ENCODE data around the gene TBC1D8. TPM values are rescaled to one million over a fixed set of nuclear protein-coding genes. Genes with fewer than 3 reads are reported as not detected.

The TBC1D8 gene
- total RNA-seq, 3 donors from 2014 or later (not counting 1 experiment from before 2014, with no cell fraction given): 2.2 to 8.7 (median 5.1) TPM

DNA sequence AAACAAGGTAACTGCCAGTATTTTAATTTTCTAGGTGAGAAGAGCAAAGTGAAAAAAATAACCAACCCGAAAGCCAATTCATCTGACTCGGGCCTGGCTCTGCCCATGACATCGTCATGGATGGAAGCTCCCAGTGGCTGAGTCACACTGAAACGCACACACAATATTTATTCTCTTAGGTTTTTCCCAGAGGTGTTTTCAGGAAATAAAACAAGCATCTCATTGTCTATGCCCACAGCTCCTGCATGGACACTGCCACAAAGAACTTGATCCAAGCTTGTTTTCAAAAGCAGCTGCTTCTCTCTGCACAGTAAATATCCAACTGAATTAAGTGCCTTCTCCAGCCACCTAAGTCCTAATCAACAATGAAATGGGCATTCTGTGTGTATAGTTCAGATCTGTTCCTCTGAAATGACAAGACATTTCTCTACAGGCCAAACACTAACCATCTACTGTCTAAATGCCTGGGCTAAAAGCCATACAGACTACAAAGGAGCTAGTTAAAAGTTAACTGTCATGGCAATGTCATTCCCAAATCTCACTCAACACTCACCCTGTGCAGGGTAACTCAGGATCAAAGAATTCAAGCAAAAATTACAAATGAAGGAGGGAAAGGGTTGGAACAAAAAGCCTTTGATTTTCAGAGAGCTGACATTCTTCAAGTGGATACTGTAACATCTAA, 86.2 kb downstream of the TBC1D8 start:
- H3K4me1 Mint-ChIP-seq: no peaks in the 10 kb centered on the region
- Histone ChIP-seq H3K9me3 (ENCODE audit: control insufficient read depth, insufficient read depth, low read length) (no peaks in the 10 kb centered on the region), H3K36me3 (ENCODE audit: control insufficient read depth, insufficient read depth, low read length) (no peaks in the 10 kb centered on the region), H3K27me3 (ENCODE audit: control insufficient read depth, insufficient read depth, low read length) (no peaks in the 10 kb centered on the region), H3K27ac (ENCODE audit: low read length) (no peak overlapping the region), H3K4me3 (ENCODE audit: low read length) (no peak overlapping the region), H3K4me1 (ENCODE audit: control insufficient read depth, insufficient read depth, low read length) (no peaks in the 10 kb centered on the region)
- ATAC-seq (no peak), DNase-seq (no peak)
- H3K9me3 Mint-ChIP-seq: no peaks in the 10 kb centered on the region
- H3K4me3 Mint-ChIP-seq: no peak overlapping the region
- WGBS (ENCODE audit: insufficient coverage): 86% methylated on average over 4 of the region's 4 CpGs
- intact Hi-C loops (cut with micrococcal nuclease): no loop called here
- H3K36me3 Mint-ChIP-seq: no peaks in the 10 kb centered on the region
- no peak overlapping the region for H3K27ac Mint-ChIP-seq
- peaks cover 3 to 18% of the 10 kb centered on the region in 2 donors for H3K27me3 Mint-ChIP-seq (ENCODE audit: low read depth in 2 of 2)
- TF ChIP-seq, protein P1, sequence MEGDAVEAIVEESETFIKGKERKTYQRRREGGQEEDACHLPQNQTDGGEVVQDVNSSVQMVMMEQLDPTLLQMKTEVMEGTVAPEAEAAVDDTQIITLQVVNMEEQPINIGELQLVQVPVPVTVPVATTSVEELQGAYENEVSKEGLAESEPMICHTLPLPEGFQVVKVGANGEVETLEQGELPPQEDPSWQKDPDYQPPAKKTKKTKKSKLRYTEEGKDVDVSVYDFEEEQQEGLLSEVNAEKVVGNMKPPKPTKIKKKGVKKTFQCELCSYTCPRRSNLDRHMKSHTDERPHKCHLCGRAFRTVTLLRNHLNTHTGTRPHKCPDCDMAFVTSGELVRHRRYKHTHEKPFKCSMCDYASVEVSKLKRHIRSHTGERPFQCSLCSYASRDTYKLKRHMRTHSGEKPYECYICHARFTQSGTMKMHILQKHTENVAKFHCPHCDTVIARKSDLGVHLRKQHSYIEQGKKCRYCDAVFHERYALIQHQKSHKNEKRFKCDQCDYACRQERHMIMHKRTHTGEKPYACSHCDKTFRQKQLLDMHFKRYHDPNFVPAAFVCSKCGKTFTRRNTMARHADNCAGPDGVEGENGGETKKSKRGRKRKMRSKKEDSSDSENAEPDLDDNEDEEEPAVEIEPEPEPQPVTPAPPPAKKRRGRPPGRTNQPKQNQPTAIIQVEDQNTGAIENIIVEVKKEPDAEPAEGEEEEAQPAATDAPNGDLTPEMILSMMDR (IDR thresholded peaks at IDR 0.05): no peak

DNA sequence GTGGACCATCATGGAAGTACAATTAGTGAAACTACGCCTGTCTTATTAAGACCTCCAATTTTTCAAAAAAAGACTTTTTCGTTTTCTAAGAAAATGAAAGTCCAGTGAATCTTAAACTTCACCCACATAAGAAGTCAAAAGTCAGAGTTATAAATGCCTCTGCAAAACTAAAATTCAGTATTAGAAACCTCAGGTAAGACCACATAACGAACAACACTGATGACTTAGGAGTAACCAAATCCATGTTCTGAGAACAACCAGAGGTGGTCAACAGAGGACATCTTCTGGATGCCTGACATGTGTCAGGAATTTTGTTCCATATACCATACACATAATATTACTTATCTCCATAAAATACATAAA, 86.7 kb downstream of the TBC1D8 start:
- intact Hi-C loops (cut with micrococcal nuclease): no loop called here
- ATAC-seq (no peak), DNase-seq (no peak)
- Histone ChIP-seq H3K4me3 (ENCODE audit: low read length) (no peak overlapping the region), H3K4me1 (ENCODE audit: control insufficient read depth, insufficient read depth, low read length) (no peaks in the 10 kb centered on the region), H3K9me3 (ENCODE audit: control insufficient read depth, insufficient read depth, low read length) (no peaks in the 10 kb centered on the region), H3K36me3 (ENCODE audit: control insufficient read depth, insufficient read depth, low read length) (no peaks in the 10 kb centered on the region), H3K27me3 (ENCODE audit: control insufficient read depth, insufficient read depth, low read length) (no peaks in the 10 kb centered on the region), H3K27ac (ENCODE audit: low read length) (no peak overlapping the region)
- WGBS (ENCODE audit: insufficient coverage): 88% methylated on average over 3 of the region's 3 CpGs
- Mint-ChIP-seq H3K36me3 (no peaks in the 10 kb centered on the region), H3K9me3 (no peaks in the 10 kb centered on the region), H3K27me3 (ENCODE audit: low read depth in 2 of 2) (peaks cover 3 to 18% of the 10 kb centered on the region in 2 donors), H3K4me3 (no peak overlapping the region), H3K4me1 (no peaks in the 10 kb centered on the region), H3K27ac (no peak overlapping the region)
- TF ChIP-seq, protein P1 (IDR thresholded peaks at IDR 0.05): no peak

DNA sequence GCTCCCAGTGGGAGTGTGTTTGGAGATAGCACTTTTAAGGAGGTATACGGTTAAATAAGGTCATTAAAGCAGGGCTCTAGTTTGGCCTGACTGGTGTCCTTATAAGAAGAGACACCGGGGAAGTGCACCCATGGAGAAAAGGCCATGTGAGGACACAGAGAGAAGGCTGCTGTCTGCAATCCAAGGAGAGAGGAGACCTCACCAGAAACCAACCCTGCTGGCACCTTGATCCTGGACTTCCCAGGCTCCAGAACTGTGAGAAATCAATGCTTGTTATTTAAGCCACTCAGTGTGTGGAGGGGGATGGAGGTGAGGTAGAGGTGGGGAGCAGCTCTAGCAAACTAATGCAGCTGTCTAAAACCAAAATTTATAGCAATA, 87.1 kb downstream of the TBC1D8 start:
- TF ChIP-seq, protein P1 (IDR thresholded peaks at IDR 0.05): no peak
- WGBS (ENCODE audit: insufficient coverage): 96% methylated on average over 2 of the region's 2 CpGs
- no peaks in the 10 kb centered on the region for H3K4me1 Mint-ChIP-seq
- peaks cover 3 to 18% of the 10 kb centered on the region in 2 donors for H3K27me3 Mint-ChIP-seq (ENCODE audit: low read depth in 2 of 2)
- Histone ChIP-seq H3K36me3 (ENCODE audit: control insufficient read depth, insufficient read depth, low read length) (no peaks in the 10 kb centered on the region), H3K27me3 (ENCODE audit: control insufficient read depth, insufficient read depth, low read length) (no peaks in the 10 kb centered on the region), H3K9me3 (ENCODE audit: control insufficient read depth, insufficient read depth, low read length) (no peaks in the 10 kb centered on the region), H3K4me3 (ENCODE audit: low read length) (no peak overlapping the region), H3K27ac (ENCODE audit: low read length) (no peak overlapping the region), H3K4me1 (ENCODE audit: control insufficient read depth, insufficient read depth, low read length) (no peaks in the 10 kb centered on the region)
- DNase-seq: no peak
- intact Hi-C loops (cut with micrococcal nuclease): no loop called here
- no peak overlapping the region for H3K4me3 Mint-ChIP-seq
- no peak overlapping the region for H3K27ac Mint-ChIP-seq
- no peaks in the 10 kb centered on the region for H3K36me3 Mint-ChIP-seq
- no peak for ATAC-seq
- H3K9me3 Mint-ChIP-seq: no peaks in the 10 kb centered on the region
